Astrocyte (in vitro differentiated cells and primary cell): ENCODE measurements around the gene POU2F3.

Experiments used
- CTCF ChIP-seq: IDR thresholded peaks from 2 replicates; pipeline ENCODE4 v1.5.1; 2011; ENCODE audit warnings: low read depth, mild to moderate bottlenecking, inconsistent platforms, low read length, moderate library complexity; ENCODE audit not compliant: insufficient read depth
- EZH2 ChIP-seq: IDR thresholded peaks from 2 replicates; pipeline ENCODE4 v1.6.1; 2012; ENCODE audit warnings: mild to moderate bottlenecking, low read length, inconsistent platforms; ENCODE audit not compliant: insufficient read depth

GRCh38 chr11:120218695-120219033 lies 21.3 kb upstream of the POU2F3 start:
- TF ChIP-seq CTCF (no peak), EZH2 (no peak)
